Fibroblast of skin of scalp (primary cell): Measurements from ENCODE around the gene YPEL5.

ENCODE experiments used
- DNase-seq: peaks from one replicate; pipeline ENCODE4 v3.0.0-alpha.2; 2013

Gene YPEL5

DNA sequence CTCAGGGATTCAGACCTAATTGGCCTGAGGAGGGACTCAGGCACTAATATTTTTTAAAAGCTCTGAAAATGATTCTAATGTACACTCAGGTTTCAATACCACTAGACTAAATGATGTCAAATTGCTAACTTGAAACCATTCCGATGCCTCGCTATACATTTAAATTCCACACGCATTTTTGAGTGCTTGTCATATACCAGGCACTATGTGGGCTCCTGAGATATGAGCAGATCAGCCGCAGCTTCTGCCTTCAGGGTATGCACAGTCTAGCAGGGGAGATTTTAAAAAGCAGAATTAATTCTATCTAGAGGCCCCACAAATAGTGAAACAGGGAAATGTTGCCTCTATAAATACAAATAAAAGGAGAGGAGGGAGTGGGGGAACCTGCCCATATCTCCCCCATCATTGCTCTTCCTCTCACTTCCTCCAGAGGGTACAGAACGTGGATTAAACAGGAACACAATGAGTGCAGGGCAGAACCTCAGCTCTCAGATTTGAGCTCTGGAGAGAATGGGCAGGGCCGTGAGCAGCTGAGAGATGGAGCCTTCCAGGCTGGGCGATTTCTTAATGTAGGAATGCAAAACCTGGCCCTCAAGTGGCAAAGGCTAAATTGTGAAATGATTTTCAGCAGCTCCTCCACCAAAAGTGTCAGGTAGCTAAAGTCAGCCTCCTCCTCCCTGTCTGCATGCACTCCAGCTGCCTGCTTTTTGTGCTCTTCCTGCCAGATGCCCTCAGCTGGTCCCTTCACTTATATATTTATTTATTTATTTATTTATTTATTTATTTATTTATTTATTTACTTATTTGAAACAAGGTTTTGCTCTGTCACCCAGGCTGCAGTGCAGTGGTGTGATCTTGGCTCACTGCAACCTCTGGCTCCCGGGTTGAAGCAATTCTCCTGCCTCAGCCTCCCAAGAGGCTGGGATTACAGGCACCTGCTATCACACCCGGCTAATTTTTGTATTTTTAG is 59.9 kb downstream of the YPEL5 start:
- DNase-seq = no peak

- DNase-seq = peak; percentile 84
Observed at GRCh38 chr2:30208453-30208852, 61.6 kb downstream of the YPEL5 start.

GRCh38 chr2:30209227-30209626 is 62.4 kb downstream of the YPEL5 start:
- no peak for DNase-seq
